Keratinocyte (primary cell): ENCODE measurements around the gene SFTPB.

ENCODE experiments used
- EZH2 ChIP-seq: IDR thresholded peaks from one replicate; pipeline ENCODE4 v1.6.1; 2012; ENCODE audit warnings: inconsistent platforms, mild to moderate bottlenecking, low read length, moderate library complexity
- TF ChIP-seq, protein P1 (sequence below), 3 experiments: IDR thresholded peaks in 1 of 3; conservative IDR thresholded peaks in 1 of 3; optimal IDR thresholded peaks in 1 of 3; 2 replicates in 2 of 3; 3 replicates in 1 of 3; pipeline versions ENCODE3 to v1.5.1; 2011; ENCODE audit warnings: low read length in 3 of 3, mild to moderate bottlenecking in 3 of 3, moderate library complexity in 2 of 3, control low read depth in 1 of 3, inconsistent platforms in 1 of 3; ENCODE audit not compliant: insufficient read depth in 2 of 3; ENCODE audit errors: extremely low read depth in 1 of 3

DNA sequence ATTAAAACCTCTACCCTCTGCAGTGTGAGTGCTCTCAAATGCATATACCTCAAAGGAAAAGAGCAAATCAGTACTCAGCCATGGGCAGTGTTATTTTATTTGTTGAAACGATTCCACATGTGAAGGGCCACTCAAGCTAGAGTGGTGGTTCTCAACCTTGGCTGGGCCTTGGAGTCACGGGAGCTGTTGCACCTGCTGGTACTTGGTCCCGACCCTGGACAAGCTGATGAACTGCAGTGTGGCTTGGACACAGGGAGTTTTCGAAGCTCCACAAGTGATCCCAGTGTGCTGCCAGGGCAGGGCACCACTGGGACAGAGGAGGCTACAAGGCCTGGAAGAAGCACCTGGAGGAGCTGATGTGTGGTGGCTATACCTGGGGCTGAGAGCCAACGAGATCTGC is 45.8 kb upstream of the SFTPB start:
- TF ChIP-seq, protein P1, sequence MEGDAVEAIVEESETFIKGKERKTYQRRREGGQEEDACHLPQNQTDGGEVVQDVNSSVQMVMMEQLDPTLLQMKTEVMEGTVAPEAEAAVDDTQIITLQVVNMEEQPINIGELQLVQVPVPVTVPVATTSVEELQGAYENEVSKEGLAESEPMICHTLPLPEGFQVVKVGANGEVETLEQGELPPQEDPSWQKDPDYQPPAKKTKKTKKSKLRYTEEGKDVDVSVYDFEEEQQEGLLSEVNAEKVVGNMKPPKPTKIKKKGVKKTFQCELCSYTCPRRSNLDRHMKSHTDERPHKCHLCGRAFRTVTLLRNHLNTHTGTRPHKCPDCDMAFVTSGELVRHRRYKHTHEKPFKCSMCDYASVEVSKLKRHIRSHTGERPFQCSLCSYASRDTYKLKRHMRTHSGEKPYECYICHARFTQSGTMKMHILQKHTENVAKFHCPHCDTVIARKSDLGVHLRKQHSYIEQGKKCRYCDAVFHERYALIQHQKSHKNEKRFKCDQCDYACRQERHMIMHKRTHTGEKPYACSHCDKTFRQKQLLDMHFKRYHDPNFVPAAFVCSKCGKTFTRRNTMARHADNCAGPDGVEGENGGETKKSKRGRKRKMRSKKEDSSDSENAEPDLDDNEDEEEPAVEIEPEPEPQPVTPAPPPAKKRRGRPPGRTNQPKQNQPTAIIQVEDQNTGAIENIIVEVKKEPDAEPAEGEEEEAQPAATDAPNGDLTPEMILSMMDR (optimal IDR thresholded peaks at IDR 0.05 in 1 of 3, IDR thresholded peaks at IDR 0.05 in 1 of 3, conservative IDR thresholded peaks at IDR 0.05 in 1 of 3; ENCODE audit: extremely low read depth in 1 of 3, insufficient read depth in 2 of 3, low read length in 3 of 3), result no peak
- TF ChIP-seq EZH2, result no peak
